Stimulated activated CD8-positive, alpha-beta memory T cell treated with anti-CD3 and anti-CD28 coated beads, Interleukin-2, amount 100 ng/mL, for 48 hours (primary cell): ENCODE measurements around the gene MARCHF3.
"Not testable (repeated sequence)": the region's sequence is repeated elsewhere in the genome, so short reads cannot be mapped to it uniquely, and the experiment has no call there.

Source experiments
- DNase-seq, 2 donors: peaks; one replicate each; pipeline ENCODE4 v3.0.0-alpha.2; 2020; ENCODE audit warnings: low read depth in 2 of 2

The MARCHF3 gene

DNA sequence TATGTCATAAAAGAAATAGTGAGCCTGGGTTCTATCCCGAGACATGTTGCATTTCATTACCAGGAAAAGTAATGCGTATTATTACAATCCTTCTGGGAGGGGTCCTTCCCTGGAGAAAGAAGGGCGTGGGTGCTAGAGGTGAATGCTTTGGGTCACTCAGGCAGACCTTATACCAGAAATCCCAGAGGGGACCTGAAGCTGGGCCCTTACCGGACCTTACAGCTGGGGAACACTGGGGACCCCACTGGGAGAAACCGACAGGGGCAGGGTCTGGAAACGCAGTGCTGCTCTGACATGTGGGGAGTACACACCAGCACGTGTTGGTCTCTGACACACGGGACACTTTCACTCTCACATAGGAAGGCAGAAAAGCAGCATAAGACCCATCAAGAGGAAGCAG lies 182.1 kb downstream of the MARCHF3 start:
- DNase-seq, result no peak

DNA sequence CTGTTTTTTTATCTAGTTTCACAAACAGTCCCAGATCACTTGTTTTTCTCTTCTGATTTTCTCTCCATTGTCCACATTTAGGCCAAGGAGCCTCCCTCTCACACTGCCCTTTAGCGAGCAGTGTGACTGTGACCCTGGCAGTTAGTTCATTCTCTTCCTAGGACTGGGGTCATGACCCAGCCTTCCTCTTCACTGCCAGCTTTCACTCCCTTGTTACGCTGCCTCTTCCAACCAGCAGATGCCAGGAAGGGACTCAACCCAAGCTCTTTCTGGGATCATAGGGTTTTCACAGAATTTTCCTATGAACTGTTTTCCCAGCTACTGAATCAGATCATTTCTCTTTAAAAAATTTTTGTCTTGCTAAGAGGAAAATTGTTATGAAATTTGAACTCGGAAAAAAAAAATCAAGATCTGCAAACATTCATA lies 182.5 kb downstream of the MARCHF3 start:
- no peak for DNase-seq

DNA sequence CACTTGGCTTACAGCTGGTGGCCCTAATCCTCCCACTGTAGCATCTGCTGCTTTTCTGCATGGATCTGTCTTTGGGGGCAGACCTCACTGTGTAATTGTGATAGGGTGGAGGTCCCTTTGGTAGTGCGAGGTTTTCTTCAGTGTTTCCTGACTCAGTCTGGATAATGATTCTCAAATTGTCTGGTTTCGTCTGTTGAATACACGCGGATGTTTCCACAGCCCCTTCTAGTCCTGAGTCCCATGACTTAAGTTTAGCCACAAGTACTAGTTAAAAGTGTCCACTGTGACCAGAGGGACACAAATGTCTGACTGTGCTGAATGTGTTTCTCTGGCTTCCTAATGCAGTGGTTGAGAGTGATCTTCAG lies 182.9 kb downstream of the MARCHF3 start:
- DNase-seq, result no peak

DNA sequence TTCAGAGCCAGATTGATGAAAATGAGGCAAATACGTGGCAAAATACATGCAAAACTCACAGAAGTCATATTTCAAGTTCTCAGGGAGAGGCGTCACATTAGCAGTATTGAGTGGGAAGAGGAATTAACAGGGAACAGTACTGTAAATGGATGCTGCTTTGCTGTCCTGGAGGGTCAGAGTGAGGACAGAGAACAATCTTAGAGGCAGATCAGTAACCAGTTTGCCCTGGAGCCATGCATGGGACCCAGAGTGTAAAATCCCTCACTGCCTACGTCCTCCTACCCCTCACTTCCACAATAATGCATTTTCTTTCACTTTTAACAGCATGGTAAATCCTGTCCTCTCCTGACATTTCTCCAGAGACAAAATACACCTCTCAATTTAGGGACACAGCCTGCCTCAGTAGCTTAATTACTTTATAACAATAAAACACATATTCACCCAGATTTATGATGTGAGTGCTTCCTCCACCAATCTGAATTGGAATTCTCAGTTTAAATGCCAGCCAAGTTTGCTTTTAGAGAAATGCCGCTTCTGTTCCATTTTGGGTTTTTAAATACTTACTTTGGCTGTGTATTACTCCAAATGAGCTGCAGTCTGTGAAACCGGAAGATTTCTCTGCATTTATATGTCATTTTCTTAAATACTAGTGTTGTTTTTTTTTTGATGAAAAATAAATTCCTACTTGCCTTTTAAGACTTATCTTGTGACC lies 183.5 kb downstream of the MARCHF3 start:
- DNase-seq, result no peak

DNA sequence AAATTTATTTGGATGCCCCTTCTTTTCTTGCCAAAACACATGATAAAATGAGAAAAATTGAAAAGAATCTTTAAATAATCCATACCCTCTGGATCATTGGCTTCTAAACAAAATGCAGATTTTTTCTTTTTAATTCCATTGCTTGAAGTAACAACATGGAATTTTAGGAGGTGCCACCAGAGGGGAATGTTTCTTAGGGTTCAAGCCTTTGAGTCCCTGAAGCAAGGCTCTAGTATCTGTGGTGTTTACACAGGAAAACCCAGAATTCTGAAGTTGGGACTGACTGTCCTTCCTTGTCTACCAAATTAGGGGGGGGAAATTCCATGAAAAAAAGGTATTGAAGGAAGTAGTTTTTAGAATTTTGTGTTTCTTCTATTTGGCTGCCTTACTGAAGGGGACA lies 184.0 kb downstream of the MARCHF3 start:
- no peak for DNase-seq

DNA sequence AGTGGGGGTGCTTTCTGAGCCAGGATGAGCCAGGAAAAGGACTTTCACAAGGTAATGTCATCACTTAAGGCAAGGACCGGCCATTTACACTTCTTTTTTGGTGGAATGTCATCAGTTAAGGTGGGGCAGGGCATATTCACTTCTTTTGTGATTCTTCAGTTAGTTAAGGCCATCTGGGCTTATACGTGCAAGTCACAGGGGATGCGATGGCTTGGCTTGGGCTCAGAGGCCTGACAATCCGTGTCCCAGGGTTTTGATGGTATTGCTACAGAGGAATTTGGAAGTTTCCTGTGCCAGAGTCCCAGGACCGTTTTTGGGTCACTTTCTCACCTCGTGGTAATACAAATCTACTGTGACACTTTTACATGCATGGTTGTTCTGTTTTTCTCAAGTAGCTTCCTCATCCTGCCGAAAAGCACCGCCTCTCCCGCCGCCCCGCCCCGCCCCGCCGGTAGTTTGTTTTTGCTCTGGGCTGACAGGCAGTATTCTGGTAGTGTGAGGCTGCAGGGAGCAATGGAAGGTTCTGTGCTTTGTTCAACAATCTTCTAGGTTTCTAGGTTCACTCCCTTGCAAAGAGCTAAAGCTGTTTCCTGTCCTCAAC lies 184.8 kb downstream of the MARCHF3 start:
- DNase-seq, result peak in 1 of 2 donors; percentile 30

DNA sequence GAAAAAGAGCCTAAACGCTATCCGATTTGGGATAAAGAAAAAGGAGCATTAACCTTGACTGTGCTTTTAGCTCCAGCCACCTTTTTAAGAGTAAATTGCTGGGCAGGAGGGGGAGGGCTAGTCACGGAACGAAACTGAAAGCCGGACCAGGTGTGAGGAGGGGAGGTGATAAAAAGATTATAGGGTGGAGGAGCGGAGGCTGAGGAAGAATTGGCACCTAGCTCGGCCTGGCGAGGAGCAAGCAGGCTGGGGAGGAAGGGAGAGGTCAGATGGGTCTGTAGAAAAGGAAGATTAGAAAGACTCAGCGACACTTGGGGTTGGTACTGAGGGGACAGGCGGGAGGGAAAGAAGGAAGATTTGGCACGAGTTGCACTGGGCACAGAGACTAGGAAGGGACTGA lies 187.0 kb downstream of the MARCHF3 start:
- not testable (repeated sequence) for DNase-seq

DNA sequence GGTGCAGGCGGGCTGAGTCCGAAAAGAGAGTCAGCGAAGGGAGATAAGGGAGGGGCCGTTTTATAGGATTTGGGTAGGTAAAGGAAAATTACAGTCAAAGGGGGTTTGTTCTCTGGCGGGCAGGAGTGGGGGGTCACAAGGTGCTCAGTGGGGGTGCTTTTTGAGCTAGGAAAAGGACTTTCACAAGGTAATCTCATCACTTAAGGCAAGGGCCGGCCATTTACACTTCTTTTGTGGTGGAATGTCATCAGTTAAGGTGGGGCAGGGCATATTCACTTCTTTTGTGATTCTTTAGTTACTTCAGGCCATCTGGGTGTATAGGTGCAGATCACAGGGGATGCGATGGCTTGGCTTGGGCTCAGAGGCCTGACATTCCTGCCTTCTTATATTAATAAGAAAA lies 191.0 kb downstream of the MARCHF3 start:
- DNase-seq, result not testable (repeated sequence)

DNA sequence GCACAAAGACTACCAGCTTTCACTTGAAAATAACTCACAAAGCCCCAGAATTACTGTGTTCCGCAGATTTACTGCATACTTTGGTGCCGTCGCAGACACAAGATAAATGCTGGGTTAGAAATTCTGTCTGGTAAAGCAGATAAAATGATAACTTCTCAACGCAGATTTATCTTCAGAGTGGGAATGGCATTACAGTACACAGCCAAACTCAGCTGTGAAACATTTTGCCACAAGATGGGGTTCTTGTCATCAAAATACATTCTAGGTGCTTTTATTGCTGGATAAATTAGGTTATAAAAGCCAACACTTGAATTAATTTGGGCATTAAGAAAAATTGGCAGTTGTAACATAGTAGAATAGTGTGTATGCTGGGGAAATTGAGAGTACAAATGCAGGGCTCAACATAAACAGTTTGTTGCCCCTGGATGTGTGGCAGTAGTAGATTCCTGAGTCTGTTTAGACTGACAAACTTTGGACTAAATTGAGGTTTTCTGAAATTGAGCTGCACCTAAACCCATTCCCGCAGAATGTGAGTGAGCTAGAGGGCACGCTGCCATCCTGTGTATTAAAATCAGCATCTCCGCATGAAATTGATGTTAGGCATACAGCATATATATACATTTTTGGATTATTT lies 192.3 kb downstream of the MARCHF3 start:
- no peak for DNase-seq

DNA sequence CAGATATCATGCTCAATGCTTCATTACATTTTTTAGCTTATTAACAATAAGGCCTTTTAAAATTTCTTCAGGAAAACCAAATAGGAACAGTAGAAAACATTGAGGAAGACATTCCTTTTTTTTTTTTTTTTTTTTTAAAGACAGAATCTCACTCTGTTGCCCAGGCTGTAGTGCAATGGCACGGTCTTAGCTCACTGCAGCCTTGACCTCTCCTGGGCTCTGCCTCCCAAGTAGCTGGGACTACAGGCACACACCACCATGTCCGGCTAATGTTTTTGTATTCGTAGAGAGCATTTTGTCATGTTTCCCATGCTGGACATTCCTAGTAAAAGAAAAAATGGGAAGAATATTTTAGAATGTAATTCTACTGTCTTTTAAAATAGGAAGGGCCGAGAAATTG lies 193.1 kb downstream of the MARCHF3 start:
- no peak for DNase-seq

DNA sequence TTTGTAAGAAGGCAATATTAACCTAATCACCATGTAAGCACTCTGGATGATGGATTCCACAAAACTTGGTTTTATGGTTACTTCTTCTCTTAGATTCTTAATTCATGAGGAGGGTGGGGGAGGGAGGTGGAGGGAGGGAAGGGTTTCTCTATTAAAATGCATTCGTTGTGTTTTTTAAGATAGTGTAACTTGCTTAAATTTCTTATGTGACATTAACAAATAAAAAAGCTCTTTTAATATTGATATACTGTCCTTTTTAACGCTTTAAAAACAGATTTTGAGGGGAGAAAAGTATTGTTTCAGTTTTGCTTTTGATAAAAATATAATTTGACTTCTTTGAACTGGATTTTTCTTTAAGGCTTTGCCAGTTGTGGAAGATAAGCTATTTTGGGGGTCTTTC lies 193.6 kb downstream of the MARCHF3 start:
- no peak for DNase-seq

DNA sequence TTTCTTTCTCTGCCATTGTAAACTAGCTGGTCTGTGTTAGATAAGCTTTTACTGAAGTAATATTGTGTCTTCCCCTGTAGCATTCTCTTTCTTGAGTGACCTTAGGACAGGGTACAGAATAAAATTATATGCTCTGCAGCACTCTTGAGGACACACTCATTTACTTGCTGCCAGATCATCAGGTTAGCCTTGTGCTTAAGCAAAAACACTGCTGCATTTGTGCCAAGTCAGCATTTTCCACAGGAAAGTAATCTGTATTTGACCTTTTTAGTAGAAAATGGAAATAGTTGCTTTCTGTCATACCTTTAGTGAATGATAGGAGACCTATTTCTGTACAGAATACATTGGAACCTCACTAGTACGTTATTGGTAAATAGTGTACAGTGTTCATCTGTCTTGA lies 199.2 kb downstream of the MARCHF3 start:
- DNase-seq, result no peak

DNA sequence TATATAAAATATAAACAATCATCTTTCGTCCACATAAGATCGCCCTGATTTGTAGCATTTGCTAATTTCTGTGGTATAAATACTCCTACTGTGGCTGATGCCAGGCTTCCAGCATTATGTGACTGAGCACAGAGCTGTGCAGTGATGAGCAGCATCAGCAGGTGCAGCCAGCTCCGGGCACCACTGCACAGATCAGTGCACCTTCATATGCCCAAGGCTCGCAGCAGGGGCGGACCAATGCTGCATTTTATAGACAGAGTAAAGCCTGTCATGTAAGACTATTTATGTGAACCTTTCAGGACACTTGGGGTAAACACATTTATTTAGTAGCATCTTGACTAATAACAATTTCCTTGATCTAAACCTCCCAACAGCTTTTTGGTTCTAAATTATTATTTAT lies 200.3 kb downstream of the MARCHF3 start:
- DNase-seq, result no peak

DNA sequence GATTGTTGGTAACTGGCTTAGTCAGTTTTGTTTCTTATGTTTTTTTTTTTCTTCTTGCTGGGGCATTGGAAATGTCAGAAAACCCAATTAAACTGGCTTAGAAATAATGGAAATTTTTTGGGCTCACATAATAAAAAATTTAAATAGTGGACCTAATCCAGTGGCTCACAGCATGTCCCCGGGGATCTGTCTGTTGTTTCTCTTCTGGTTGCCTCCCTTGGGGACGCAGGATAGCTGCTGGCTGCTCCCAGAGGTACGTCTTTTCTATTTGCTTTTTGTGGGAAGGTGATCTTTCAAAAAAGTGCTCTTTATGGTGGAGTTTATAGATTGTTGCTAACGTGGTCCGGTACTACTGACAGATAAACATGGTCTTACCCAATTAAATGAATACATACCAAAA lies 201.3 kb downstream of the MARCHF3 start:
- no peak for DNase-seq

DNA sequence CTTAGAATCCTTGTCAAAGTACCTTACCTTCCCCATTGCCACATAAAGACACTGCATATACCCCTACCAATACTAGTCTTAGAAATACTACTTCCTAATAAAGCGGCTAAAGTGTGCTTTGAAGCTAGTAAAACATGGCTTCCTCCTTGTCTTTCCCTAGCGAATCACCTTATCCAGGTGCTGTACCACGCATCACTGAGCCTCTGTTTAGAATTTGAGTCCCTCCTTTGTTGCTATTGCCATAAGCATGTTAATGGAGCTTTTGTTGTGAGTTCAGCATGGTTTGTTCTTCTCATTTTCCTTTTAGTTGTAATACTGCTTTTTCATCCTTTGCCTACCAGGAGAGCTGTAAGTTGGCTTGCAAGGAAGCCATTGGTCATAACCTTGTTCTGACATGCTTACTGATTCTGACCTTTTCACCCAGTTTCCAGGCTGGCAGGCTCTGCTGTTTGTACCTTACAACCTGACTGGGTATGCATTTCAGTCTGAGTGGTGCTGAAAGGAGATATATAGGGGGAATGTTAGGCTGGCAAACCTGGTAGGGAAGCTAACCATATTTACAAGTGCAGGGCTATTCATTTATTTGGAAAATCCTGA lies 203.6 kb downstream of the MARCHF3 start:
- DNase-seq, result no peak

DNA sequence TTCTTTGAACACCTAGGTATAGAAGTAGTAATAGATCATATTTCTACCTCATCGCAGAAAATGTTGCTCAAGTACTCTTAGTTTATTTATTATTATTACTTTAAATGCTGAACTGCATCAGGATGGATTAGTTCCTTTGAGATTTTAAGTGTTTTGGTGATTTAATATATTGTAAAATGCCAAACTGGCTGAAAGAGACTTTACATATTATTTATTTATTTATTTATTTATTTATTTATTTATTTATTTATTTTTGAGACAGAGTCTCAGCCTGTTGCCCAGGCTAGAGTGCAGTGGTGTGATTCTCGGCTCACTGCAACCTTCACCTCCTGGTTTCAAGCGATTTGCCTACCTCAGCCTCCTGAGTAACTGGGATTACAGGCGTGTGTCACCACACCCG lies 211.1 kb downstream of the MARCHF3 start:
- DNase-seq, result no peak

DNA sequence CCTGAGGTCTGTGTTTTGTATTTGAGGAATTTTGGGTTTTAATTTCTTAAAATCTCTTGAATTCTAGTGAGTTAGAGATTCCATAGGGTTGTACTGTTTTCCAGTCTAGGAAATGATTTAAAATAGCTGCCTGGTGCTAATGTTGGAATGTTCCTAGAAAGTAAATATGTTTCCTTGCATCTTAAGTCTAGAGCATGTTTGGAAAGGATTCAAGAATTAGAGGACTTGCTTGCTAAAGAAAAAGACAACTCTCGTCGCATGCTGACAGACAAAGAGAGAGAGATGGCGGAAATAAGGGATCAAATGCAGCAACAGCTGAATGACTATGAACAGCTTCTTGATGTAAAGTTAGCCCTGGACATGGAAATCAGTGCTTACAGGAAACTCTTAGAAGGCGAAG lies 211.6 kb downstream of the MARCHF3 start:
- DNase-seq, result no peak
